HL-60 (cell line): ENCODE measurements around the gene FCRLA.

Experiments used
- POLR2AphosphoS5 ChIP-seq: IDR thresholded peaks from 2 replicates; pipeline ENCODE4 v1.6.1; 2012; ENCODE audit warnings: low read depth
- SPI1 ChIP-seq: IDR thresholded peaks from 2 replicates; pipeline ENCODE4 v1.6.1; 2012; ENCODE audit warnings: low read depth, mild to moderate bottlenecking, borderline replicate concordance
- TF ChIP-seq, protein P1 (sequence below): IDR thresholded peaks from one replicate; pipeline ENCODE4 v1.5.1; 2011; ENCODE audit warnings: low read length, control low read depth, inconsistent platforms; ENCODE audit not compliant: insufficient read depth

DNA sequence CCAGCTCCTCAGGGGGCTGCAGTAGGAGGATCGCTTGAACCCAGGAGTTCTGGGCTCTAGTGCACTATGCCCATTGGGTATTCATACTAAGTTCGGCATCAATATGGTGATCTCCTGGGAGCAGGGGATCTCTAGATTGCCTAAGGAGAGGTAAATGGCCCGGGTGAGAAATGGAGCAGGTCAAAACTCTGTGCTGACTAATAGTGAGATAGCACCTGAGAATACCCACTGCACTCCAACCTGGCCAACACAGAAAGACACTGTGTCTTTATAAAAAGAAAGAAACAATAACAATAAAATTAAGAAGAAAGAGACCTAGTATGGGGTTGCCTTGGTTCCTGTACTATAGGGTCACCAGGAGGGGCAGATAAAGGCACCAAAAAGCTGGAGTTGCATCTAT lies 28.8 kb downstream of the FCRLA start:
- TF ChIP-seq POLR2AphosphoS5 (no peak), SPI1 (no peak)
- TF ChIP-seq, protein P1, sequence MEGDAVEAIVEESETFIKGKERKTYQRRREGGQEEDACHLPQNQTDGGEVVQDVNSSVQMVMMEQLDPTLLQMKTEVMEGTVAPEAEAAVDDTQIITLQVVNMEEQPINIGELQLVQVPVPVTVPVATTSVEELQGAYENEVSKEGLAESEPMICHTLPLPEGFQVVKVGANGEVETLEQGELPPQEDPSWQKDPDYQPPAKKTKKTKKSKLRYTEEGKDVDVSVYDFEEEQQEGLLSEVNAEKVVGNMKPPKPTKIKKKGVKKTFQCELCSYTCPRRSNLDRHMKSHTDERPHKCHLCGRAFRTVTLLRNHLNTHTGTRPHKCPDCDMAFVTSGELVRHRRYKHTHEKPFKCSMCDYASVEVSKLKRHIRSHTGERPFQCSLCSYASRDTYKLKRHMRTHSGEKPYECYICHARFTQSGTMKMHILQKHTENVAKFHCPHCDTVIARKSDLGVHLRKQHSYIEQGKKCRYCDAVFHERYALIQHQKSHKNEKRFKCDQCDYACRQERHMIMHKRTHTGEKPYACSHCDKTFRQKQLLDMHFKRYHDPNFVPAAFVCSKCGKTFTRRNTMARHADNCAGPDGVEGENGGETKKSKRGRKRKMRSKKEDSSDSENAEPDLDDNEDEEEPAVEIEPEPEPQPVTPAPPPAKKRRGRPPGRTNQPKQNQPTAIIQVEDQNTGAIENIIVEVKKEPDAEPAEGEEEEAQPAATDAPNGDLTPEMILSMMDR: no peak
